Measurements from ENCODE around the gene JUNB.

JUNB gene

GRCh38 chr19:12791345-12792050 is at the start of gene JUNB:
Gene JUNB (plus strand): TSS chr19:12791486. CDS start chr19:12791772, 286 bp downstream.
- H3K9ac ChIP-seq = peak within 1 kb of the TSS; percentile 91
- peak within 1 kb of the TSS; percentile 95 for H3K4me3 ChIP-seq
- peaks cover 67% of the 10 kb centered on the region for H3K4me1 ChIP-seq
- no peaks in the 10 kb centered on the region for H3K36me3 ChIP-seq
- peak within 1 kb of the TSS; percentile 98 for H3K4me2 ChIP-seq
- H3K27ac ChIP-seq = peak within 1 kb of the TSS; percentile 95
- H3K9me3 ChIP-seq = no peaks in the 10 kb centered on the region
- peaks cover 19% of the 10 kb centered on the region for H4K20me1 ChIP-seq
- TF ChIP-seq Cebpa-rat (IDR thresholded peaks at IDR 0.05) = no peak
- no peaks in the 10 kb centered on the region for H3K27me3 ChIP-seq

- H4K20me1 ChIP-seq = peaks cover 12% of the 10 kb centered on the region; the same call in 1 of the 2 replicates
- no peak for TF ChIP-seq Cebpa-rat (IDR thresholded peaks at IDR 0.05)
- H3K27ac ChIP-seq = 0 out of 2 replicates have a peak overlapping the region, but pooled peaks have one; percentile 9
- H3K27me3 ChIP-seq = no peaks in the 10 kb centered on the region
- H3K9me3 ChIP-seq = peaks cover 16% of the 10 kb centered on the region
- peak overlapping the region; percentile 50; the same call in 1 of the 2 replicates for H3K9ac ChIP-seq
- peaks cover 48% of the 10 kb centered on the region for H3K4me1 ChIP-seq
- no peak overlapping the region for H3K4me3 ChIP-seq
- peak overlapping the region; percentile 64 for H3K4me2 ChIP-seq
- peaks cover 73% of the 10 kb centered on the region for H3K36me3 ChIP-seq
Measured at GRCh38 chr19:12745166-12745897, 46.0 kb upstream of the JUNB start.

GRCh38 chr19:12748489-12748888 is 42.8 kb upstream of the JUNB start:
- Histone ChIP-seq H3K27me3 (no peaks in the 10 kb centered on the region), H4K20me1 (peaks cover 12% of the 10 kb centered on the region; the same call in 1 of the 2 replicates), H3K27ac (peak overlapping the region; percentile 70; the same call in 1 of the 2 replicates), H3K4me2 (peak overlapping the region; percentile 99; the same call in 1 of the 2 replicates), H3K9me3 (peaks cover 16% of the 10 kb centered on the region), H3K4me1 (peaks cover 60% of the 10 kb centered on the region), H3K9ac (no peak overlapping the region), H3K36me3 (peaks cover 47% of the 10 kb centered on the region), H3K4me3 (no peak overlapping the region)
- TF ChIP-seq Cebpa-rat (IDR thresholded peaks at IDR 0.05) = no peak

- Histone ChIP-seq H3K4me1 (peaks cover 55% of the 10 kb centered on the region), H3K27me3 (no peaks in the 10 kb centered on the region), H3K27ac (peak overlapping the region; percentile 70), H3K9me3 (peaks cover 16% of the 10 kb centered on the region), H3K36me3 (peaks cover 38% of the 10 kb centered on the region), H3K9ac (peak overlapping the region; percentile 68), H4K20me1 (peaks cover 6% of the 10 kb centered on the region; the same call in 1 of the 2 replicates), H3K4me2 (peak overlapping the region; percentile 99), H3K4me3 (peak overlapping the region; percentile 59)
- TF ChIP-seq Cebpa-rat (IDR thresholded peaks at IDR 0.05) = no peak
Measured at GRCh38 chr19:12749938-12750521, 41.3 kb upstream of the JUNB start.

GRCh38 chr19:12750851-12751250 is 40.4 kb upstream of the JUNB start:
- Histone ChIP-seq H3K27ac (peak overlapping the region; percentile 70; the same call in 1 of the 2 replicates), H4K20me1 (no peaks in the 10 kb centered on the region), H3K9me3 (peaks cover 16% of the 10 kb centered on the region), H3K4me1 (peaks cover 47% of the 10 kb centered on the region), H3K27me3 (no peaks in the 10 kb centered on the region), H3K4me3 (no peak overlapping the region), H3K9ac (peak overlapping the region; percentile 68; the same call in 1 of the 2 replicates), H3K4me2 (peak overlapping the region; percentile 99), H3K36me3 (peaks cover 30% of the 10 kb centered on the region)
- no peak for TF ChIP-seq Cebpa-rat (IDR thresholded peaks at IDR 0.05)

GRCh38 chr19:12751635-12752034 is 39.7 kb upstream of the JUNB start, which contains the start of gene BEST2:
Gene BEST2 (plus strand): TSS chr19:12751791. CDS start chr19:12752593, 802 bp downstream.
- Histone ChIP-seq H3K36me3 (peaks cover 22% of the 10 kb centered on the region), H3K27ac (peak within 1 kb of the TSS; percentile 70; the same call in 1 of the 2 replicates), H3K9me3 (peaks cover 16% of the 10 kb centered on the region), H3K9ac (peak within 1 kb of the TSS; percentile 68; the same call in 1 of the 2 replicates), H3K4me3 (peak within 1 kb of the TSS; percentile 59), H3K27me3 (no peaks in the 10 kb centered on the region), H3K4me2 (peak within 1 kb of the TSS; percentile 99), H4K20me1 (no peaks in the 10 kb centered on the region), H3K4me1 (peaks cover 53% of the 10 kb centered on the region)
- TF ChIP-seq Cebpa-rat (IDR thresholded peaks at IDR 0.05) = no peak

- Histone ChIP-seq H3K27me3 (no peaks in the 10 kb centered on the region), H3K4me2 (peak overlapping the region; percentile 99), H3K9me3 (peaks cover 14% of the 10 kb centered on the region), H3K27ac (no peak overlapping the region), H4K20me1 (no peaks in the 10 kb centered on the region), H3K4me3 (no peak overlapping the region), H3K36me3 (peaks cover 16% of the 10 kb centered on the region), H3K4me1 (peaks cover 59% of the 10 kb centered on the region), H3K9ac (no peak overlapping the region)
- no peak for TF ChIP-seq Cebpa-rat (IDR thresholded peaks at IDR 0.05)
Measured at GRCh38 chr19:12752056-12752781, 39.1 kb upstream of the JUNB start.

GRCh38 chr19:12754465-12755196 is 36.7 kb upstream of the JUNB start:
- H4K20me1 ChIP-seq = no peaks in the 10 kb centered on the region
- H3K4me2 ChIP-seq = no peak overlapping the region
- H3K4me1 ChIP-seq = peaks cover 56% of the 10 kb centered on the region
- H3K9me3 ChIP-seq = no peaks in the 10 kb centered on the region
- no peaks in the 10 kb centered on the region for H3K27me3 ChIP-seq
- TF ChIP-seq Cebpa-rat (IDR thresholded peaks at IDR 0.05) = no peak
- H3K27ac ChIP-seq = no peak overlapping the region
- H3K36me3 ChIP-seq = no peaks in the 10 kb centered on the region
- H3K4me3 ChIP-seq = no peak overlapping the region
- H3K9ac ChIP-seq = no peak overlapping the region
